Measurements from ENCODE around the gene CSAD.
"Not testable (repeated sequence)": the region's sequence is repeated elsewhere in the genome, so short reads cannot be mapped to it uniquely, and the experiment has no call there.

Gene CSAD

GRCh38 chr12:53143355-53143754, 37.4 kb downstream of the CSAD start:
- no peak for DNase-seq

GRCh38 chr12:53133722-53134121, 47.0 kb downstream of the CSAD start:
- no peak for DNase-seq

GRCh38 chr12:53131844-53132243, 48.9 kb downstream of the CSAD start:
- no peak for DNase-seq

GRCh38 chr12:53128780-53129569, 51.8 kb downstream of the CSAD start:
- DNase-seq: no peak

GRCh38 chr12:53127169-53127568, 53.6 kb downstream of the CSAD start:
- DNase-seq: no peak

- no peak for DNase-seq
These were observed 56.4 kb downstream of the CSAD start for GRCh38 chr12:53124352-53124723.

- no peak for DNase-seq
These were observed 57.0 kb downstream of the CSAD start for GRCh38 chr12:53123578-53124351.

GRCh38 chr12:53122961-53123468, 57.7 kb downstream of the CSAD start:
- peak; percentile 13 for DNase-seq

- no peak for DNase-seq
These were observed 59.8 kb downstream of the CSAD start for GRCh38 chr12:53120685-53121525.

- no peak for DNase-seq
These were observed 61.9 kb downstream of the CSAD start for GRCh38 chr12:53118751-53119300.

GRCh38 chr12:53115891-53116648, 64.7 kb downstream of the CSAD start:
- DNase-seq: peak; percentile 44

GRCh38 chr12:53115112-53115890, 65.4 kb downstream of the CSAD start:
- DNase-seq: no peak

GRCh38 chr12:53113951-53114350, 66.8 kb downstream of the CSAD start:
- DNase-seq: no peak

- DNase-seq: no peak
These were observed 67.5 kb downstream of the CSAD start for GRCh38 chr12:53113136-53113705.

- DNase-seq: not testable (repeated sequence)
These were observed 68.3 kb downstream of the CSAD start for GRCh38 chr12:53112431-53112830.
